Left lung (tissue), 14 donors: ENCODE data around the gene NECTIN3. TPM values are rescaled to one million over a fixed set of nuclear protein-coding genes. Genes with fewer than 3 reads are reported as not detected.

ENCODE experiments used
- ATAC-seq: fragments of 200-7000 bp; cut with Tn5 transposase; one replicate; pipeline ENCODE4 v1.9.1; 2020; ENCODE audit warnings: moderate library complexity
- DNase-seq, 4 donors: peaks; one replicate each; pipeline ENCODE4 v3.0.0-alpha.2; 2013 to 2020
- H3K27ac ChIP-seq, 2 donors: fragments of 200-600 bp; sonication (generic) in 1 of 2; one replicate each; pipeline versions ENCODE4 v1.5.0 to v1.8.0; 2020 to 2021
- H3K27me3 ChIP-seq, 2 donors: fragments of 200-600 bp; sonication (generic) in 1 of 2; one replicate each; pipeline versions ENCODE4 v1.5.0 to v1.8.0; 2020 to 2021
- H3K36me3 ChIP-seq, 2 donors: fragments of 200-600 bp; sonication (generic) in 1 of 2; one replicate each; pipeline versions ENCODE4 v1.5.0 to v1.8.0; 2020 to 2021
- H3K4me1 ChIP-seq, 2 donors: fragments of 200-600 bp; one replicate each; pipeline ENCODE4 v1.8.0; 2021
- H3K4me3 ChIP-seq, 2 donors: fragments of 200-600 bp; sonication (generic) in 1 of 2; one replicate each; pipeline versions ENCODE4 v1.5.0 to v1.8.0; 2020 to 2021; ENCODE audit warnings: mild to moderate bottlenecking in 1 of 2
- H3K9me3 ChIP-seq, 2 donors: fragments of 200-600 bp; sonication (generic) in 1 of 2; one replicate each; pipeline versions ENCODE4 v1.5.0 to v1.8.0; 2020 to 2021
- CTCF ChIP-seq, 2 donors: fragments of 200-600 bp; sonication (generic) in 1 of 2; IDR thresholded peaks; one replicate each; pipeline versions ENCODE4 v1.5.0 to v1.8.0; 2021; ENCODE audit warnings: antibody characterized with exemption in 2 of 2
- intact Hi-C, 2 donors: fragments of 100-400 bp; cut with DNase I; formaldehyde crosslinking; loops; one replicate each; pipeline versions ENCODE4 v1.11.2 to v1.14.2; 2022
- long read RNA-seq, 12 donors: library from polyadenylated mRNA in 2 of 12; unstranded in 2 of 12; transcript quantifications; one replicate each; pipeline ENCODE4 v2.0.0 and lab custom pipeline, GENCODE V29; 2019 to 2026
- polyA plus RNA-seq, 6 donors: library from polyadenylated mRNA; unstranded; fragments of 120-200 nt; gene quantifications; one replicate each; pipeline ENCODE4 v1.2.1, GENCODE V29; 2013; ENCODE audit not compliant: insufficient read length in 6 of 6
- total RNA-seq, 2 donors: library from RNA; stranded (reverse); fragmentation: NEBNext Ultra II Directional; extraction: Animal tissue kit (Norgen Biotek cat#: 25700); gene quantifications; one replicate each; pipeline ENCODE4 v1.2.1, GENCODE V29; 2021
- donor health status: DM: no; HTN: yes; CAD: no.
- donor health status: DM: no; HTN: no; CAD: no.

The NECTIN3 gene
- total RNA-seq (10 to 100 TPM; 24.9 to 26.0 TPM), polyA plus RNA-seq (100 to 1,000 TPM in 2 of 6 donors, 10 to 100 TPM in 4; 73.6 to 149 (median 86.1) TPM)
- long read RNA-seq, donor 1, transcript NECTIN3-206 (6 exons, 3,664 nt), result major isoform, 25 of 82 reads
- long read RNA-seq, donor 1, partial matches to known transcripts, result 57 of 82 reads
- long read RNA-seq, donor 1, other reads (novel, unspliced or antisense), result 0 of 82 reads
- long read RNA-seq, donor 2, transcript NECTIN3-206 (6 exons, 3,664 nt), result major isoform, 18 of 46 reads
- long read RNA-seq, donor 2, partial matches to known transcripts, result 28 of 46 reads
- long read RNA-seq, donor 2, other reads (novel, unspliced or antisense), result 0 of 46 reads
- long read RNA-seq, donor 3, transcript NECTIN3-206 (6 exons, 3,664 nt), result major isoform, 16 of 16 reads
- long read RNA-seq, donor 3, partial matches to known transcripts, result 0 of 16 reads
- long read RNA-seq, donor 3, other reads (novel, unspliced or antisense), result 0 of 16 reads
- long read RNA-seq, donor 4, partial matches to known transcripts, result 3 of 5 reads
- long read RNA-seq, donor 4, other reads (novel, unspliced or antisense), result 2 of 5 reads
- long read RNA-seq, donor 5, transcript NECTIN3-206 (6 exons, 3,664 nt), result major isoform, 21 of 31 reads
- long read RNA-seq, donor 5, partial matches to known transcripts, result 10 of 31 reads
- long read RNA-seq, donor 5, other reads (novel, unspliced or antisense), result 0 of 31 reads
- long read RNA-seq, donor 6, transcript NECTIN3-206 (6 exons, 3,664 nt), result major isoform, 19 of 30 reads
- long read RNA-seq, donor 6, partial matches to known transcripts, result 11 of 30 reads
- long read RNA-seq, donor 6, other reads (novel, unspliced or antisense), result 0 of 30 reads
- long read RNA-seq, donor 7, transcript NECTIN3-206 (6 exons, 3,664 nt), result major isoform, 8 of 14 reads
- long read RNA-seq, donor 7, partial matches to known transcripts, result 6 of 14 reads
- long read RNA-seq, donor 7, other reads (novel, unspliced or antisense), result 0 of 14 reads
- long read RNA-seq, donor 8, transcript NECTIN3-206 (6 exons, 3,664 nt), result major isoform, 8 of 8 reads
- long read RNA-seq, donor 8, partial matches to known transcripts, result 0 of 8 reads
- long read RNA-seq, donor 8, other reads (novel, unspliced or antisense), result 0 of 8 reads
- long read RNA-seq, donor 9, partial matches to known transcripts, result 0 of 1 reads
- long read RNA-seq, donor 9, other reads (novel, unspliced or antisense), result 0 of 1 reads
- long read RNA-seq, donor 10, result 0 reads
- long read RNA-seq, donor 11, partial matches to known transcripts, result 0 of 6 reads
- long read RNA-seq, donor 11, other reads (novel, unspliced or antisense), result 0 of 6 reads
- long read RNA-seq, donor 12, transcript NECTIN3-206 (6 exons, 3,664 nt), result major isoform, 10 of 10 reads
- long read RNA-seq, donor 12, partial matches to known transcripts, result 0 of 10 reads
- long read RNA-seq, donor 12, other reads (novel, unspliced or antisense), result 0 of 10 reads

- DNase-seq (peak; percentile 94 to 97 (median 95)), ATAC-seq (peak; percentile 95)
- Histone ChIP-seq H3K27me3 (peaks cover 0 to 62% of the 10 kb centered on the region in 2 donors), H3K4me1 (peaks cover 5 to 18% of the 10 kb centered on the region in 2 donors), H3K9me3 (no peaks in the 10 kb centered on the region), H3K36me3 (no peaks in the 10 kb centered on the region), H3K27ac (peak within 1 kb of the TSS; percentile 84 to 90), H3K4me3 (peak within 1 kb of the TSS; percentile 70 to 84)
- intact Hi-C loops, result no loop called here
- TF ChIP-seq CTCF (IDR thresholded peaks at IDR 0.05), result no peak
Observed at GRCh38 chr3:111071257-111072030, at the start of gene NECTIN3. Gene NECTIN3 (plus strand): TSS chr3:111071816. CDS start chr3:111072018, 202 bp downstream.

- no peak overlapping the region for H3K4me3 ChIP-seq
- H3K27me3 ChIP-seq, result no peaks in the 10 kb centered on the region
- ATAC-seq (no peak), DNase-seq (no peak)
- H3K9me3 ChIP-seq, result no peaks in the 10 kb centered on the region
- H3K36me3 ChIP-seq, result no peaks in the 10 kb centered on the region
- H3K27ac ChIP-seq, result no peak overlapping the region
- TF ChIP-seq CTCF (IDR thresholded peaks at IDR 0.05), result no peak
- intact Hi-C loops, result no loop called here
- H3K4me1 ChIP-seq, result no peaks in the 10 kb centered on the region
Observed at GRCh38 chr3:111027868-111028267, 43.7 kb upstream of the NECTIN3 start.

- Histone ChIP-seq H3K9me3 (peaks cover 0 to 4% of the 10 kb centered on the region in 2 donors), H3K27ac (no peak overlapping the region), H3K4me3 (no peak overlapping the region), H3K36me3 (no peaks in the 10 kb centered on the region), H3K4me1 (no peaks in the 10 kb centered on the region), H3K27me3 (no peaks in the 10 kb centered on the region)
- intact Hi-C loops, result no loop called here
- no peak for ATAC-seq
- no peak for TF ChIP-seq CTCF (IDR thresholded peaks at IDR 0.05)
- no peak for DNase-seq
Observed at GRCh38 chr3:111031538-111031937, 40.1 kb upstream of the NECTIN3 start.

GRCh38 chr3:111032677-111033076, 38.9 kb upstream of the NECTIN3 start:
- DNase-seq (no peak), ATAC-seq (no peak)
- Histone ChIP-seq H3K27ac (no peak overlapping the region), H3K4me1 (no peaks in the 10 kb centered on the region), H3K4me3 (no peak overlapping the region), H3K36me3 (no peaks in the 10 kb centered on the region), H3K9me3 (peaks cover 0 to 16% of the 10 kb centered on the region in 2 donors), H3K27me3 (no peaks in the 10 kb centered on the region)
- intact Hi-C loops, result no loop called here
- no peak for TF ChIP-seq CTCF (IDR thresholded peaks at IDR 0.05)
